H1 (cell line): ENCODE measurements around the gene CACNA1B. TPM values are rescaled to one million over a fixed set of nuclear protein-coding genes. Genes with fewer than 3 reads are reported as not detected.

Experiments
- CTCF ChIA-PET: fragments of 300-600 bp; sonication (Branson Sonifier 250); formaldehyde crosslinking; loops from one replicate; lab custom pipeline; 2021; ENCODE audit not compliant: partially characterized antibody; lab: Charles Lee
- POLR2A ChIA-PET: fragments of 300-600 bp; sonication (Branson Sonifier 250); formaldehyde crosslinking; loops from one replicate; lab custom pipeline; 2021; ENCODE audit warnings: inconsistent platforms; ENCODE audit not compliant: partially characterized antibody; lab: Charles Lee
- DNase-seq, 2 experiments: peaks; one replicate each; pipeline versions ENCODE4 v3.0.0 to v3.0.0-alpha.2; 2010 to 2022; ENCODE audit warnings: low spot score in 2 of 2, low read depth in 1 of 2, mixed read lengths in 1 of 2
- FAIRE-seq: peaks from 2 replicates; lab custom pipeline; 2011; peaks lifted over from hg19 to GRCh38; lab: Jason Lieb, UNC
- H2AFZ ChIP-seq: 2 replicates; pipeline ENCODE4 v1.8.1; 2012; ENCODE audit warnings: low read length, inconsistent platforms
- H2AK5ac ChIP-seq: 2 replicates; pipeline ENCODE4 v1.6.1; 2013; ENCODE audit warnings: low read depth, low read length
- H2BK120ac ChIP-seq: replicated peaks from 2 replicates; pipeline ENCODE3; 2013; ENCODE audit warnings: low read depth, low read length, inconsistent platforms
- H2BK12ac ChIP-seq: 2 replicates; pipeline ENCODE4 v1.6.1; 2013; ENCODE audit warnings: low read depth, low read length
- H2BK15ac ChIP-seq: 2 replicates; pipeline ENCODE4 v1.6.1; 2013; ENCODE audit warnings: low read length
- H2BK20ac ChIP-seq: 2 replicates; pipeline ENCODE4 v1.6.1; 2013; ENCODE audit warnings: low read length
- H2BK5ac ChIP-seq: 2 replicates; pipeline ENCODE4 v1.6.1; 2013; ENCODE audit warnings: low read depth, low read length
- H3K14ac ChIP-seq: 2 replicates; pipeline ENCODE4 v1.6.1; 2013; ENCODE audit warnings: inconsistent platforms; ENCODE audit not compliant: insufficient read length
- H3K18ac ChIP-seq: 2 replicates; pipeline ENCODE4 v1.6.1; 2013; ENCODE audit warnings: low read length; ENCODE audit errors: extremely low read depth
- H3K23ac ChIP-seq: 2 replicates; pipeline ENCODE4 v1.6.1; 2013; ENCODE audit warnings: inconsistent platforms; ENCODE audit not compliant: insufficient read length
- H3K23me2 ChIP-seq: 2 replicates; pipeline ENCODE4 v1.6.1; 2013; ENCODE audit warnings: low read depth, low read length
- H3K27ac ChIP-seq: 2 replicates; pipeline ENCODE4 v1.6.1; 2011; ENCODE audit warnings: low read depth, low read length, inconsistent platforms
- H3K27me3 ChIP-seq, 4 experiments: replicated peaks in 1 of 4; 1 replicate in 1 of 4; 2 replicates in 3 of 4; pipeline versions ENCODE4 v1.6.1 to v1.8.1; 2011 to 2013; ENCODE audit warnings: low read length in 3 of 4, mild to moderate bottlenecking in 3 of 4, inconsistent platforms in 2 of 4, mixed read lengths in 2 of 4, moderate library complexity in 1 of 4; ENCODE audit not compliant: control insufficient read depth in 3 of 4, insufficient read depth in 3 of 4; ENCODE audit errors: extremely low read depth in 1 of 4
- H3K36me3 ChIP-seq, 4 experiments: 2 replicates each; pipeline versions ENCODE4 v1.6.1 to v1.8.1; 2011 to 2013; ENCODE audit warnings: mild to moderate bottlenecking in 4 of 4, low read length in 3 of 4, moderate library complexity in 2 of 4, control low read depth in 1 of 4, inconsistent platforms in 1 of 4; ENCODE audit not compliant: insufficient read depth in 4 of 4, control insufficient read depth in 2 of 4
- H3K4ac ChIP-seq: replicated peaks from 2 replicates; pipeline ENCODE3; 2013; ENCODE audit warnings: low read length, low read depth, mixed read lengths, inconsistent platforms; ENCODE audit not compliant: insufficient read length
- H3K4me1 ChIP-seq, 4 experiments: replicated peaks in 1 of 4; 1 replicate in 1 of 4; 2 replicates in 3 of 4; pipeline versions ENCODE4 v1.6.1 to v1.8.1; 2011 to 2013; ENCODE audit warnings: low read length in 3 of 4, inconsistent platforms in 2 of 4, mixed read lengths in 1 of 4; ENCODE audit not compliant: insufficient read depth in 4 of 4, control insufficient read depth in 3 of 4
- H3K4me2 ChIP-seq, 2 experiments: 2 replicates each; pipeline versions ENCODE4 v1.6.1 to v1.8.1; 2011 to 2013; ENCODE audit warnings: low read depth in 2 of 2, low read length in 2 of 2, control low read depth in 1 of 2, inconsistent platforms in 1 of 2, mild to moderate bottlenecking in 1 of 2; ENCODE audit not compliant: insufficient read depth in 1 of 2
- H3K4me3 ChIP-seq, 4 experiments: fragments of 200-600, 300-600 bp in 1 of 4; sonication (generic), shearing (Covaris generic), sonication (Bioruptor Twin) in 1 of 4; 2 replicates each; pipeline versions ENCODE4 v1.5.1 to v1.8.1; 2011 to 2016; ENCODE audit warnings: low read length in 4 of 4, low read depth in 3 of 4, control low read depth in 2 of 4, inconsistent platforms in 2 of 4, mild to moderate bottlenecking in 2 of 4, mixed read lengths in 1 of 4, moderate library complexity in 1 of 4; ENCODE audit not compliant: insufficient read depth in 2 of 4; ENCODE audit errors: extremely low read depth in 1 of 4
- H3K56ac ChIP-seq: replicated peaks from 2 replicates; pipeline ENCODE3; 2013; ENCODE audit warnings: low read depth, mild to moderate bottlenecking, mixed read lengths, low read length, inconsistent platforms; ENCODE audit not compliant: insufficient read length
- H3K79me1 ChIP-seq: 2 replicates; pipeline ENCODE4 v1.6.1; 2013; ENCODE audit warnings: low read depth, low read length, control low read depth
- H3K79me2 ChIP-seq, 2 experiments: 2 replicates each; pipeline versions ENCODE4 v1.6.1 to v1.8.1; 2012 to 2013; ENCODE audit warnings: low read length in 2 of 2, mild to moderate bottlenecking in 2 of 2, inconsistent platforms in 1 of 2; ENCODE audit not compliant: insufficient read depth in 2 of 2, control insufficient read depth in 1 of 2
- H3K9ac ChIP-seq, 4 experiments: replicated peaks in 1 of 4; 1 replicate in 1 of 4; 2 replicates in 3 of 4; pipeline versions ENCODE4 v1.6.1 to v1.8.1; 2011 to 2013; ENCODE audit warnings: low read depth in 3 of 4, low read length in 3 of 4, control low read depth in 2 of 4, mild to moderate bottlenecking in 2 of 4, moderate library complexity in 2 of 4, inconsistent platforms in 1 of 4; ENCODE audit errors: extremely low read depth in 1 of 4
- H3K9me3 ChIP-seq, 2 experiments: 2 replicates each; pipeline versions ENCODE4 v1.6.1 to v1.8.1; 2012 to 2013; ENCODE audit warnings: mild to moderate bottlenecking in 2 of 2, moderate library complexity in 2 of 2, control low read depth in 1 of 2, inconsistent platforms in 1 of 2, low read depth in 1 of 2, low read length in 1 of 2, mixed read lengths in 1 of 2; ENCODE audit not compliant: insufficient read depth in 2 of 2
- H4K20me1 ChIP-seq, 2 experiments: replicated peaks in 1 of 2; 2 replicates each; pipeline versions ENCODE3 to v1.8.1; 2011 to 2013; ENCODE audit warnings: inconsistent platforms in 2 of 2, low read length in 2 of 2, mild to moderate bottlenecking in 1 of 2; ENCODE audit not compliant: insufficient read depth in 2 of 2, control insufficient read depth in 1 of 2
- H4K5ac ChIP-seq: 2 replicates; pipeline ENCODE4 v1.6.1; 2013; ENCODE audit warnings: low read length, low read depth, mixed read lengths, inconsistent platforms; ENCODE audit not compliant: insufficient read length
- H4K8ac ChIP-seq: 2 replicates; pipeline ENCODE4 v1.8.0; 2013; ENCODE audit warnings: mild to moderate bottlenecking, moderate library complexity, low read length, inconsistent platforms; ENCODE audit not compliant: insufficient read depth; ENCODE audit errors: extremely low read depth
- H4K91ac ChIP-seq: replicated peaks from 2 replicates; pipeline ENCODE3; 2013; ENCODE audit warnings: low read length, mixed read lengths, inconsistent platforms; ENCODE audit not compliant: insufficient read length
- BACH1 ChIP-seq: IDR thresholded peaks from 2 replicates; pipeline ENCODE4 v1.6.1; 2012; ENCODE audit warnings: low read length, improper control_type of control experiment
- CHD1 ChIP-seq: IDR thresholded peaks from 2 replicates; pipeline ENCODE4 v1.6.1; 2012; ENCODE audit warnings: low read depth, low read length, improper control_type of control experiment
- EGR1 ChIP-seq: IDR thresholded peaks from 2 replicates; pipeline ENCODE4 v1.6.1; 2011; ENCODE audit warnings: low read depth, low read length, borderline replicate concordance
- EP300 ChIP-seq, 2 experiments: IDR thresholded peaks; 1 replicate in 1 of 2; 2 replicates in 1 of 2; pipeline ENCODE4 v1.6.1; 2011 to 2012; ENCODE audit warnings: low read depth in 2 of 2, low read length in 2 of 2, mild to moderate bottlenecking in 2 of 2, borderline replicate concordance in 1 of 2, inconsistent platforms in 1 of 2, moderate library complexity in 1 of 2
- EZH2 ChIP-seq: fragments of 200-600 bp; sonication (generic); IDR thresholded peaks from 2 replicates; pipeline ENCODE4 v1.7.1; 2012; ENCODE audit warnings: low read depth, mild to moderate bottlenecking, moderate library complexity, low read length, inconsistent platforms; ENCODE audit not compliant: severe bottlenecking
- NANOG ChIP-seq: IDR thresholded peaks from 2 replicates; pipeline ENCODE4 v1.6.1; 2011; ENCODE audit warnings: low read length, low read depth, mild to moderate bottlenecking, inconsistent platforms; ENCODE audit not compliant: insufficient read depth, poor library complexity, severe bottlenecking
- POU5F1 ChIP-seq: IDR thresholded peaks from 2 replicates; pipeline ENCODE4 v1.6.1; 2011; ENCODE audit warnings: low read depth, mild to moderate bottlenecking, low read length, moderate library complexity
- RFX5 ChIP-seq: IDR thresholded peaks from 2 replicates; pipeline ENCODE4 v1.6.1; 2011; ENCODE audit warnings: low read depth, low read length, improper control_type of control experiment, borderline replicate concordance
- RXRA ChIP-seq: IDR thresholded peaks from 2 replicates; pipeline ENCODE4 v1.6.1; 2011; ENCODE audit warnings: low read depth, mild to moderate bottlenecking, low read length, moderate library complexity; ENCODE audit not compliant: insufficient read depth
- SIX5 ChIP-seq: IDR thresholded peaks from 2 replicates; pipeline ENCODE4 v1.6.1; 2011; ENCODE audit warnings: mild to moderate bottlenecking, low read depth, low read length
- SRF ChIP-seq: IDR thresholded peaks from 2 replicates; pipeline ENCODE4 v1.6.1; 2011; ENCODE audit warnings: mild to moderate bottlenecking, low read depth, low read length, moderate library complexity
- TAF1 ChIP-seq: IDR thresholded peaks from 2 replicates; pipeline ENCODE4 v1.6.1; 2011; ENCODE audit warnings: mild to moderate bottlenecking, low read depth, low read length
- TEAD4 ChIP-seq: IDR thresholded peaks from 2 replicates; pipeline ENCODE4 v1.6.1; 2012; ENCODE audit warnings: low read depth, low read length, inconsistent platforms, mixed read lengths
- WGBS, 2 experiments: shearing (Covaris generic) in 1 of 2; methylation state at CpG; one replicate each; pipeline versions ENCODE4 v1.1.6 to v1.1.7; 2013 to 2015; ENCODE audit warnings: low lambda C conversion rate in 2 of 2, mixed read lengths in 2 of 2, inconsistent platforms in 1 of 2, low coverage in 1 of 2, missing lambda C conversion rate in 1 of 2; ENCODE audit not compliant: insufficient replicate concordance in 2 of 2, insufficient coverage in 1 of 2, insufficient read length in 1 of 2; ENCODE audit errors: extremely low coverage in 1 of 2, missing lambda C conversion rate in 1 of 2; 5-methylcytosine and 5-hydroxymethylcytosine counted together
- polyA plus RNA-seq, 7 experiments: library from polyadenylated mRNA; depleted of rRNA in 3 of 7; stranded (reverse) in 5 of 7; unstranded in 2 of 7; fragments of >200 nt in 5 of 7; fragments of 200-250 nt in 2 of 7; gene quantifications; 1 replicate in 5 of 7; 2 replicates in 1 of 7; 4 replicates in 1 of 7; pipeline versions ENCODE4 v1.2.1 to v1.2.3, GENCODE V29; 2011 to 2013; ENCODE audit warnings: missing spikeins in 2 of 7, mixed read lengths in 2 of 7
- total RNA-seq: library from RNA; stranded (reverse); fragmentation: NEBNext Ultra II Directional; extraction: Animal tissue kit (Norgen Biotek cat#: 25700); gene quantifications from 2 replicates; pipeline ENCODE4 v1.2.1, GENCODE V29; 2021
- TF ChIP-seq, protein P1 (sequence below): IDR thresholded peaks from 2 replicates; pipeline ENCODE4 v1.6.1; 2012; ENCODE audit warnings: inconsistent platforms

The CACNA1B gene
- total and polyA plus RNA-seq, 2 of the 8 experiments (the other 6 are each of a cell fraction or from before 2014, with no cell fraction given), result 1.5 to 5.7 TPM

DNA sequence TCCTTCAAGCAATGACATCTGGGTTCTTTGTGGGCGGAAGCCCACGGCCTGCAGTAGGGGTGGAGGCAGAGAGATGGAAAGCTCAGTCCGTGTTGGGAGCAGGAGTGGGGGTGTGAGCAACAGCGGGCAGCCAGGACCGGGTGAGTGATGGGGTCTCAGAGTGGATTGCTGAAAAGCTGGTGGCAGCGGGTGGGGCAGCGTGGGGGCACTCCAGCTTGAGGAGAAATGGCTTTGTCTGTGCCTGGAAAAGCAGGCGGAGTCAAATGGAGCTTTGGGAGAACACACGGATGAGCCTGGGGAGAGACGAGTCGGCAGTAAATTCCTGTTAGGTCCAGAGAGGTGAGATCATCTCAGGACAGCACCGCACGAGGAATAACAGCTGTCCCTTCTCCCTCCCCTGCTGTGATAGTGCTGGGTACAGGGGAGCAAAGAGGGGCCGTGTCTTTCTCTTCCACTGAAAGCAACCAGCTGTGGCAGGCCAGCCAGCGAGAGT is 42.1 kb downstream of the CACNA1B start:
- H3K27me3 ChIP-seq, result no peaks in the 10 kb centered on the region
- DNase-seq (no peak), FAIRE-seq (no peak)
- peaks cover 0 to 3% of the 10 kb centered on the region in 2 experiments for H4K20me1 ChIP-seq
- H2BK15ac ChIP-seq, result no peak overlapping the region
- no peaks in the 10 kb centered on the region for H3K79me2 ChIP-seq
- H3K4me2 ChIP-seq, result no peak overlapping the region
- no peak overlapping the region for H3K4ac ChIP-seq
- H3K23ac ChIP-seq, result no peak overlapping the region
- CTCF ChIA-PET, result no interaction called here
- no peaks in the 10 kb centered on the region for H3K4me1 ChIP-seq
- H3K36me3 ChIP-seq, result peaks cover 0 to 3% (median under 1%) of the 10 kb centered on the region in 4 experiments; a peak in 3 of 8 replicates
- no peak overlapping the region for H4K5ac ChIP-seq
- H2BK5ac ChIP-seq, result no peak overlapping the region
- H3K27ac ChIP-seq, result no peak overlapping the region
- H4K91ac ChIP-seq, result no peak overlapping the region
- H3K4me3 ChIP-seq, result no peak overlapping the region
- no peaks in the 10 kb centered on the region for H3K23me2 ChIP-seq
- no peak overlapping the region for H2BK20ac ChIP-seq
- no peak overlapping the region for H3K9ac ChIP-seq
- no peak overlapping the region for H3K14ac ChIP-seq
- peaks cover 22 to 62% of the 10 kb centered on the region in 2 experiments for H3K9me3 ChIP-seq
- no peak overlapping the region for H2BK12ac ChIP-seq
- H2AK5ac ChIP-seq, result no peak overlapping the region
- no peak overlapping the region for H3K56ac ChIP-seq
- no peak overlapping the region for H3K18ac ChIP-seq
- 82% methylated on average over 13 of the region's 15 CpGs; no CpG with 5 or more reads in 1 of the 2 experiments for WGBS, 2 experiments
- H2AFZ ChIP-seq, result no peak overlapping the region
- no peaks in the 10 kb centered on the region for H3K79me1 ChIP-seq
- POLR2A ChIA-PET, result no interaction called here
- no peak overlapping the region for H4K8ac ChIP-seq
- H2BK120ac ChIP-seq, result no peak overlapping the region
- TF ChIP-seq NANOG (no peak), SIX5 (no peak), EP300 (IDR thresholded peaks at IDR 0.05; ENCODE audit: borderline replicate concordance in 1 of 2, low read depth in 2 of 2, low read length in 2 of 2) (no peak), RFX5 (no peak), EZH2 (no peak), SRF (no peak), TEAD4 (no peak), POU5F1 (no peak), CHD1 (no peak), RXRA (no peak), BACH1 (no peak), EGR1 (no peak), TAF1 (no peak)
- TF ChIP-seq, protein P1, sequence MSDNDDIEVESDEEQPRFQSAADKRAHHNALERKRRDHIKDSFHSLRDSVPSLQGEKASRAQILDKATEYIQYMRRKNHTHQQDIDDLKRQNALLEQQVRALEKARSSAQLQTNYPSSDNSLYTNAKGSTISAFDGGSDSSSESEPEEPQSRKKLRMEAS, result no peak
